GM19463 (cell line): ENCODE measurements around the gene GARIN5A.

Experiments
- ATAC-seq: cut with Tn5 transposase; IDR thresholded peaks from one replicate; pipeline ENCODE4 v1.9.1; 2021; ENCODE audit warnings: mild to moderate bottlenecking, moderate library complexity; ENCODE audit not compliant: unreplicated experiment

Gene GARIN5A

DNA sequence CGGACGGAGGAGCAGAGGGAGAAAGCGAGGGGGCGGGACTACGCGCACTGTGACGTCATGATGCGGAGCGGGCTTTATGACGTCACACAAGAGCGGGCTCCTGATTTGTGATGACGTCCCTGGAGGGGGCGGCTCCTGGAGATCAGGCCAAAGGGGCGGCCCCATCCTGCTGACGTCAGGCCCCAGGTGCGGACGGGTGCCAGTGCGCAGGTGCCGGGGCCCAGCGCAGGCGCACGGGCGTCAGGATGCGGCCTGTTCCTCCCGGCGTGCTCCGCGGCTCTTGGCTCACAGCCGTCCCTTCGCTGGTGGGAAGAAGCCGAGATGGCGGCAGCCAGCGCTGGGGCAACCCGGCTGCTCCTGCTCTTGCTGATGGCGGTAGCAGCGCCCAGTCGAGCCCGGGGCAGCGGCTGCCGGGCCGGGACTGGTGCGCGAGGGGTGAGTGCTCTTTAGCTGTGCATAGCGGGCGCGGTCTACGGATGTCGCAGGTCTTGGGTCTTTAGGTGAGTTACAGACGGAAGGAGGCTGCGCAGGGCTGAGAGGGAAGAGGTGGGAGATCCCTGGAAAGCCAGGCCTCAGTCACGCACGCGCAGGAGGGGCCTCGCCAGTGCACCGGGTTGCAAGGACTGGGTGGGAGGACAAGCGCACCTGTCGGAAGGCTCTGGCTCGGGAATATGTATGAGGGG lies at the start of gene GARIN5A, which contains the start of gene EMC10:
Gene GARIN5A, minus strand, starts transcription at position 625 of the 683 bp plus-strand sequence. Its CDS starts 460 bp downstream, at position 165.
Gene EMC10, plus strand, starts transcription at position 284 of the 683 bp plus-strand sequence. Its CDS starts 38 bp downstream, at position 322.
- peak; percentile 86 for ATAC-seq

DNA sequence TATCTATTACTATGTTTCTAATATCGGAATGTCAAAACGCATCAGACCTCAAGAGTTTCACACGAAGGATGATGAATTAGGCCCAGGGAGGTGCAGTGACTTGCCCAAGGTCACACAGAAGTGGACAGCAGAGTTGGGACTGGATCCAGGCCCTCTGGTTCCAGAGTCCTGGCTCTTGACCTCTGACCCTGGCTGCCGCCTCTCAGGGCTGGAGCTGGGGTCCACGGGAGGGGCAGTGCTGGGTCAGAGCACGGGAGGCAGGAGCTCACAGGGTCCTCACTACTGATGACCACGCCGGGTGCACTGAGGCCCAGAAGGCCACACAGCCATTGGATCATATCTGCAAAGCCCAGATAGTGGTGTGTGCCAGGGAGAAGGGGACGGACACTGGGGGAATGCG lies 46.2 kb upstream of the GARIN5A start:
- ATAC-seq, result no peak

DNA sequence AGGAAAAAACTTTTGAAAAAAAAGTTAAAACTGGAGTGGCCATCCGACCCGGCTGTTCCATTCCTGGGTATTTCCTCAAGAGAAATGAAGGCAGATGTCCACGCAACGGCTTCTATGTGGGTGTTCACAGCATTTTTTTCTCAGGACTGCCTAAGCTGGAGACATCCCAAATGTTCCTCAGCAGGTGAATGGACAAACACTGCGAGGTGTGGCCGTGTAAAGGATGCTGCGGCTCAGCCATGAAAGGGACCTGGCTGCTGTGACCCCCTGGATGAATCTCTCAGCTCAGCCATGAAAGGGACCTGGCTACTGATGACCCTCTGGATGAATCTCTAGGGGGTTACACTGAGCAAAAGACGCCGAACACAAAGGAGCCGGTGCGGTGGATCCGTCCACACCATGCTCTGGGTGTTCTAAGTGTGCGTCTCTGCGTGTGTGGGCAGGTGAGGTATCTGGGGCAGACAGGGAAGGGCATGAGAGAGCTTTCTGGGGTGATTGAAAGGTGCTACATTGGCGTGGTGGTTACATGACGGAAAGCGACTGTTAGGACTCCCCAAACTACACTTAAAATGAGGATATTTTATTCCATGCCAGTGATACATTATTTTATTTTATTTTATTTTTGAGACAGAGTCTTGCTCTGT lies 44.3 kb upstream of the GARIN5A start:
- no peak for ATAC-seq

DNA sequence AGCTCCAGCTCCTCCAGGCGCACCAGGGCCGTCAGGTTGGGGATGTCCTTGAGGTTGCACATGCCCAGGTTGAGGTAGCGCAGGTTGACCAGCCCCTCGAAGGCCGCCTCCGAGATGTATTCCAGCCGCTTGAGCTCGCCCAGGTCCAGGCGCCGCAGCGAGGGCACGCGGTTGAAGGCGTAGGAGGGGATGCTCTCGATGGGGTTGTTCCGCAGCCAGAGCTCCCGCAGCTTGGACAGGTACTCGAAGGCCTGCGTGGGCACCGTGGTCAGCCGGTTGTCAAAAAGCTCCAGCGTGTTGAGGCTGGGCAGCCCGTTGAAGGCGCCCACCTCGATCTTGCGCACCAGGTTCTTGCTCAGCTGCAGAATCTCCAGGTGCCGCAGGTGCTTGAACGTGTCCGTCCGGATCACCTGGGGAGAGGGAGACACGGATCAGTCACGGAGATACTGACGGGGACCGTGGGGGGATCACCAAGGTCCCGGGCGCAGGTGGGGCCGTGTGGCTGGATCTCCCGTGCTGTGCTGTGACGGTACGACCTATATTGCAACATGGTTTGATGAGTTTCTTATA lies 42.4 kb upstream of the GARIN5A start:
- ATAC-seq, result no peak

DNA sequence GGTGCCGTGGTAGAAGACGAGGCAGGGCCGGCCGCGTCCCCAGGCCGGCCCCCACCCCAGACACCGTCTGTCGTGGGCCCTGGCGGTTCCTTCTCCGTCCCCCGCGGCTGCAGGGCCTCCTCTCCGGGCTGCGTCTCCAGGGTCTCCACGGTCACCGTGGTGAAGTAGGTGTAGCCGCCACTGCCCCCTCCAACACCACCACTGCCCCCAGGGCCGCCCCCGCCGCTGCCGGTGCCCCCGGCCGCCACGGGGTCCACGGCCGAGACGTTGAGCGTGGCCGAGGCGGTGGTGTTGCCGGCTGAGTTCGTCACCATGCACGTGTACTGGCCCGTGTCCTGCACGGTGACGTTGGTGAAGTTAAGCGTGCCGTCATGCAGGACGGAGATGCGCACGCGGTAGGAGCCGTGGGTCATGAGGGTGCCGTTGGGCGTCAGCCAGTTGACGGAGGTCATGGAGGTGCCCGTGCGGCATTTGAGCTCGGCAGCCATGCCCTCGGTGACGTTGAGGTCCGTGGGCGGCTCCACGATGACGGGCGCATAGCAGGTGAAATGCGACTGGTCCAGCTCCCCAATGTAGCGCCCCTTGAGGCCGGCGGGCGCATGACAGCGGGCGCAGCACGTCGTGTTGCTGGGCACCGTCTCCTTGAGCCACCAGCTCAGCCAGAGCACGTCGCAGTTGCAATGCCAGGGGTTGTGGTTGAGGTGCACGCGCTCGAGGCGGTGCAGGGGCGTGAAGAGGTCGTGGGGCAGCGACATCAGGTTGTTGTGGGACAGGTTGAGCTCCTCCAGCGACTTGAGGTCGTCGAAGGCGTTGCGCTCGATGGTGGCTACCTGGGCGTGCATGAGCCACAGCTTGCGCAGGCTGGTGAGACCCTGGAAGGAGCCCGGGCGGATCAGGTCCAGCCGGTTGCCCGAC lies 41.7 kb upstream of the GARIN5A start:
- no peak for ATAC-seq

DNA sequence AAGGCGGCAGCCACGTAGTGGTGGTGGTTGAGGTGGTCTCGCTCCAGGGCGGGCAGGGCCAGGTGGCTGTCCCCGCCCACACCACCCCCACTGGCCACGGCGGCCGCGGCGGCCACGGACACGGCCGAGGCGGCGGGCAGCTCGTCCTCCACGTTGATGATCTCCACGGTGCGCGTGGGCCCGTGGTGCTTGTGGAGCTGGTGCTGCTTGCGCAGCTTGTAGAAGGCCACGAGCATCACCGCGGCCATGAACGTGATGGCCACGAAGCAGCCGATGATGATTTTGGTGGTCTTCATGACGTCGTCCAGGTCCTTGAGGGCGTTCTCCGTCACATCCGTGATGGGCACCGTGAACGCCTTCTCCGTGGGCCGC lies 41.0 kb upstream of the GARIN5A start:
- ATAC-seq, result no peak

DNA sequence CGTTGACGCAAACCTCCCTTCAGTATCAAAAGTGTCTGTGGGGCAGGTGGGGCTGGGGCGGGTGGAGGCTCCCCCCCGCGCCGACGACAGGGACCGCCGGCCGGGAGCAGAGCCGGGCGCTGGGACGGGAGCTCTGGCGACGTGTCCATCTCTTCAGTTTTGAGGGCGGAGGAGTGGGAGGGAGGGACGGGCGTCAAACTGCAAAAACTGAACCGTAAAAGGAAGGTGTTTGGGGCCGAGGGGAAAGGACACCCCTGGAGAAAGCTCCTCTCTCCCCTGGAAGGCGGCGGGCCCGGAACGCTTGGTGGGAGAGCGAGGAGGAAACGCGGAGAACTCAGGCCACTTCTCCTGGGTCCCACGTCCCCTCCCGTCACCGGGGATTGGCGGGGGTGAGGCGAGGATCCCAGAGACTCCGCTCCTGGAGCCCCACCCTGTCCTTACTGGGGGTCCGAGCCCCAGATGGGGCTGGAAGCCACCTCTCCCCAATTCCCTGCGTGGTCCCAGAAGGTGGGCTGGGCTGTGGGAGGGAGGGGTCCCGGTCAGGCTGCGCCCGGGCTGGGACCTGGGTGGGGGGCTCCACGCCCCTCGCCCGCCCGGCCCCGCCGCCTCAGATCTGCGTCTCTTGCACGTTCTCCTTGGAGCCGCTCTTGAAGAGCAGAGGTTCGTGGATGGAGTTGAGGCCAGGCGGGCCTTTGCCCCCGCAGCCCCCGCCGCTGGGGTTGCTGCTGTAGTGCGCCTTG lies 40.5 kb upstream of the GARIN5A start:
- no peak for ATAC-seq

DNA sequence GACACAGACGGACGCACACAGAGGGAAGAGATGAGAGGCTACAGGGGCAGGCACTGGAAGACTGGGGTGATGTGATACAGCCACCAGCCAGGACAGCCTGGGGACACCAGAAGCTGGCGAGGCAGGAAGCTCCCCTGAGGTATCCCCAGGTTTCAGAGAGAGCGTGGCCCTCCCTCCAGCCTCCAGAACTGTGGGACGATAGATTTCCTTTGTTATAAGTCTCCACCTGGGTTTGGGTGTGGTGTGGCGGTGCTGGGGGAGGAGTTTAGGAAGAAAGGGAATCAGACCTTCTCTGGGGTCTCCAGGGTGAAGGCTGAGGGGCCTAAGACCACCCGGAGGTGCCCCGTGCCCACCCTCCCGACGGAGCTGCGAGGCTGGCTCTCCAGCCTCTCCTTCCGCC lies 39.8 kb upstream of the GARIN5A start:
- no peak for ATAC-seq

DNA sequence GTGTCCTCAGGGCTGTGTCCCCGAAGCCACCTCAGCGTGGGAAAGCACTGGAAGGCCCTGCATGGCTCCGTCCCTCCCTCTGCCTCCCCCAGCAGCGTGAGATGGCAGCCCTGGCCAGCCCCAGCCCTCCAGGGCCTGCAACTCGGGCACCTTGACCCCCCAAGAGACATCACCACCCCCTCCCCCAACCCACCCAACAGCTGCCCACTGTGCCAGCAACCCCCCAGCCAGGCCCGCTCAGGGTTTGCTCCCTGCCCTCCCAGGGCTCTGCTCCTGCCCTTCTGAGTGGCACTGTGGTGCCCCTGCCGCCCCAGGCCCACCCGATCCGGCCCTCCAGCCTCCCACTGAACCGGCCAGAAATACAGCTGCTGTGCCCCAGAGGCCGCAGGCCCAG lies 38.5 kb upstream of the GARIN5A start:
- no peak for ATAC-seq

DNA sequence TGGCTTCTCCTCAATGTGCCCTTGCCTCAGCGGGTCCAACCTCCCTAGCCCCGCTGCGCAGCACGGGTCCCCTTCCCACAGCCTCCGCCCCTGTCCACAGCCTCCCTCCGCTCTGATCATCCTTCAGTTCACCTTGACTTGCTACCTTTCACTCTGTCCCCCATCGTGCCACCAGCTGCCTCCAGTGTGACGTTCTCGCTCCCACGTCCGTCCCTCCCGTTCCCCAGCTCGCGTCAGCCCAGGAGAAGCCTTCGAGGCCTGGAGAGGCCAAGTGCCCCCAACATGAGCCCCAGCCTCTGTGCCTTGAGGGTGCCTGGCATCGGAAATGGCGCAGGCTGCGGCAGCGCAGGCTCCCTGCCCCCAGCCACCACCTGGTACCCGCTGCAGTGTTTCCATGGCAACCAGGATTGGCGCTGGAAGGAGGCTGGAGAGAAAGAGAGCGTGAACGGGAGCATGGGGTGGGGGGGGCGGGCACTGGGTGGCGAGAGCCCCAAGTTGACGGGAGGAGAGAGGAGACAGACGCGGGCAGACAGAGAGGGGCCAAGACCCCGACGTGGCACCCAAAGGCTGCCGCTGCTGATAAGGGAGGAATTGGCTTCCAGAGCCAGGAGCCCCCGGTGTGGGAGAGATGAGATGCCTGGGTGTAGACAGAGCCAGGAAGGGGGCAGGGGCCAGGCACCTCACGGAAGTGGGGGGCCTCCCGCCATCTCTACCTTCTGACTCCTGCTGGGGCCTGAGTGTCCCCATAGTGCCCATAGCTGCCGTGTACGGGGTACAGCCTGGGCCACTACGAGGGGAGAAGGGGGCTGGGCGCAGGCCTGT lies 37.9 kb upstream of the GARIN5A start:
- ATAC-seq, result no peak

DNA sequence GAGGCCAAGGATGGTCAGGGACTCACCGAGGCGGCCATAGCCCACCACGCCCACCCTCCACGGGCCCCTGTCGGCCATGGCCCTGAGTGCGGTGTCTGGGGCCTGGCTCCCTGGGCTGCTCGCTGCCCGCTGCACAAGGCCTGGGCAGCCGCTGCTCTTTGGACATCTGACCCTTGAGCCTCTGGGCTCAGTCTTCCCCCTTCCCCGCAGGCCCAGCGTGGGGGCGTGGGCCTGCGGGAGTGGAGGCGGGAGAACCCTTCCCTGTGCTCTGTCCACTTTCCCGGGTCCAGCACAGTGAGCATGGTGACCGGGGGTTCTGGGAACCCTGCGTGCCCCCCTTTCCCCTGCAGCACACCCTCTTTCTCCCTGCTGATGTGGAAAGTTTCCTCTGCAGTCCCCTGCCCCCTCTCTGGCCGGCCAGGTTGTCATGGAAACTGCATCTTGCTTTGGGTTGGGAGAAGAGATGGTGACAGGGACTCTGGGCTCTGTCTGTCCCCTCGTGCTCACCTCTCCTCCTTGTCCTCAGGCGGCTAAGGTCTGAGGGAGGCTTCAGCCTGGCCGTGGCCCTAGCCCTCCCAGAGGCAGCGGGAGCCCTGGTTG lies 37.2 kb upstream of the GARIN5A start, which contains the start of gene ASPDH:
Gene ASPDH, minus strand, starts transcription at position 168 of the 600 bp plus-strand sequence. Its CDS starts 90 bp downstream, at position 78.
- ATAC-seq, result no peak

DNA sequence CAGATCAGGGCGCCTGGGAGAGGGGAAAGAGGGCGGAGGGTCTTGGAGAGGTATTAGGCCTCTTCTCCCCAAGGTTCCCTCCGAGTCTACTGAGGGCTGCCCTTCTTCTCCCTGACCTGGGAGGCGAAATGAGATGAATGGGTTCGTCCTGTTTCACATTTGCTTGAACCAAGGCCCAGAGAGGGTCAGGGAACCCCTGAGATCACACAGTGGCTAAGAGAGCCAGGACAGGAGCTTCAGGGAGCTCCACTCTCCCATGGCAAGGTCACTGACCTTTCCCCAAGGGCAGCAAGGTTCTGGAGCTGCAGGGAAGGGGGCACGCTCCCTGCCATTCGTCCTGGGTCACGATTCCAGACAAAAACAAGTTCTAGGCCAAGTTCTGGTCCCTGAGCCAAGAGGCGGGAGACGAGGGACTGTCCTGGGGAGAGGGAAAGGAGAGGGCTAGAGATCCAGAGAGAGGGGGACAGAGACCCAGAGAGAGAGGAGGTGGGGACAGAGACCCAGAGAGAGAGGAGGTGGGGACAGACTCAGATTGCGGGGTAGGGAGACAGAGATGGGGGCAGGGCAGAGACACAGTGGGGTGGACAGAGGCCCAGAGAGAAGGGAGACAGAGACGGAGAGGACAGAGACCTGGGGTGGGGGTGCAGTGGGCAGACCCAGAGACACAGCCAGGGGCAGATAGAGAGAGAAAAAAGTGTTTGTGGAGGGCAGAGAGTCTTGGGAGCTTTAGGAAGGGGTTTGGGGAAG lies 36.5 kb upstream of the GARIN5A start:
- ATAC-seq, result no peak

DNA sequence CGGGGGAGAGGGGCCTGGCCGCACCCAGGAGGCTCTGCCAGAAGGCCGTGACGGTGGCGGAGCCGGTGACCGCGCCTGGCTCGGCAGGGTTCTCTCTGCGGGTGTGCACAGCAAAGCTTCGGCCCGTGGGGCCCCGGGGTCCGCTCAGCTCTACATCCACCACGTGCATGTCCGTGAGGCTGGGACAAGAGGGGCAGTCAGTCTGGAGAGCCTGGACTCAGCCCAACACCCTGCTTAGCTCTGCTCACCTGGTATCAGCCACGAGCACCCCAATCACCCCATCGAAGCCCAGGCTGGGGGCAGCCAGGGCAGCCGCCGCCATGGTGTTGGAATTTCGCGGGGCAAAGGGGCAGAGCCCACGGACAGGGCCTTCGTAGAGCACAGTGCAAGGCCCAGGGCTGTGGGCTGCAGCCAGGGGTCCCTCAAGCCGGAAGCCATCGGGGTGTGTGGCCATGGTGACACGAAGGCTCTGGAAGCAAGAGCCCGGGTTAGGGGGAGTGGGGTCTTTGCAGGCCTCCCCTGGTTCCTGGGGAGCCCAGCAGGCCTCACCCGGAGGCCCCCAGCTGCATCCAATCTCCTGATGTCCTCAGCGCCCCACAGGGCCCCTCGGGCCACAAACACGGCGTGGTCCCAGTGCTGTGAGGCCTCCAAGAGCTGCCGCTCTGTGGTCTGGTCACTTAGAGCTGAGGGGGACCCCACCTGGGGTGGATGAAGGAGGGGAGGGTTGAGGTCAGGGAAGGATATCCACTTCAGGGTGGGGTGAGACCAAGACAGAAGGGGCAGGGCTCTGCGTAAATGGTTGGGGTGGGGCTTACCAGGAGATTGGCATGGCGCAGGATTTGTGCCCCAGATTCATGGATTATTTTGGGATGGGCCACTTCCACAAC lies 35.7 kb upstream of the GARIN5A start:
- no peak for ATAC-seq

DNA sequence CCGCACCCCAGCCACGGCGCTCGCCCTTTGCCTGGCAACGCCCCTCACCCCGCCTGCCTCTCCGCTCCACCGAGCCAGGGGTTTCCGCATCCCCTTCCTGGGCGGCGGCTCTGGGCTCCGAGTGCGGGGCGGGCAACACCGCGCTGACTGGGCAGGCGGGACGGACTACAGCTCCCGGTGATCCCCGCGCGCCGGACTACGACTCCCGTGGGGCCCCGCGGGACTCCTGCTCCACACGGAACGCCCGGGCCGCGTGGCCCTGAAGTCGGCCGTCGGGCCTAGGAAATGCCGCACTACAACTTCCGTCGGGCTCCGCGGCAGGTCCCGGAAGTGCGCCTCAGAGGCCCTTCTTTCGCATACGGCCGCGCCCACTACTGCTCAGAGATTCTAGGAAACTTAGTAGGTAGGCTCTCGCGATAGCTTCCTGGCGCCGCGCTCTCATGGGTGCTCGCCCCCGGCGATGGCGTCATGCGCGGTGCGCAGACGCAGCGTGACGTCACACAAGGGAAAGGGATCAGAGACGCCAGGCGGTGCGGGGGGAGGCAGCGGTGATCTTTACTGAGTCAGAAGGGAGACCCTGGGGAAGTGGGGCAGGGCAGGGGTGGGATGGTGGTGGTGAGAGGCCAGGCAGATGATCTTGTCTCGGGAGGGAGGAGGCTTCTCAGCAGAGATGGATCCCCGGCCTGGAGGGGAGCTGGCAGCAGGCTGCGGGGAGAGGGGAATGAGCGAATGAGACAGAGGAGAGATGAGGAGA lies 34.6 kb upstream of the GARIN5A start, which contains the start of gene JOSD2:
Gene JOSD2, minus strand, starts transcription at position 123 of the 754 bp plus-strand sequence. CDS start 760 bp downstream, outside the sequence.
- ATAC-seq, result peak; percentile 85

DNA sequence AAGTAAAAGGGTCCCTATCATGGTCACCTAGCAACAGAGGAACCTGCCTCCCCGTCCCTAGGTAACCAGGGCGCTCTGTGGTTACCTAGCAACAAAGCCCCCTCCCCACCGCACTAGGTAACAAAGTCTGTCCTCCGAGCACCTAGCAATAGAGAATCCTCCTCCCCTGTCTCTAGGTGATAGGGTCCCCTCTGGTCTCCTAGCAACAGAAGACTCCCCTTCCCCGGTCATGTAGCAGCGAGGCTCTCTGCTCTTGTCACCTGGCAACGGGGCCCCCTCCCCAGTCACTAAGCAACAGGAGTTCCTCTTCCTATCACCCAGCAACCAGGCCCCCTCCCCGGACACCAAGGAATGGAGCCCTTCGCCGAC lies 34.0 kb upstream of the GARIN5A start:
- ATAC-seq, result no peak

DNA sequence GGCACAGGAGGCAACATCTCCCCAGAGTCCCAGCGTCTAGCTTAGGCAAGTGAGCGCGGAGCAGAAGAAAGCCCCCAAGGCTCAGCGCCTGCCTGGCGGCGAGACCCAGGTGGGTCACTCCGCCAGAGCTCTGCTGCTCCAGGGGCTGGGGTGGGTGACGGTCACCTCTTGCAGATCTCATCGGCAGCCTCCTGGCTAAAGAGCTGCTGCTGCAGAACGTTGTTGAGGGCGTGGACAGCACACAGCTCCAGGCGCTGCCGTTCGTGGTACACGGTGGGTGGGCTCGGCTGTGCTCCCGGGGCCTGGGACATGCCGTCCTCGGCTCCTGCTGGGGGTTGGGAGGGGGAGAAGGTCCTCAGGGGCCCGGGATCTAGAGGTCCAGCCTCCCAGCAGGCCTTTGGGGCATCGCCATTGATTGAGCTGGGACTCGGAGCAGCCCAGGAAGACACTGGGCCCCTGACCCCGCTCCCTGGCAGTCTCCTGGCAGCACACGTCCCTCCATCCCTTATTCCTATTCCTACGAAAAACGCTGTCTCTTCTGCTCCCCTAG lies 33.5 kb upstream of the GARIN5A start:
- ATAC-seq, result no peak
